DMS 273 treated with DMSO at 0.1 percent for 48 hours (cell line): ENCODE data around the gene IFT57.

ENCODE experiments used
- DNase-seq: peaks from one replicate; lab custom pipeline; 2025; lab: John Stamatoyannopoulos, UW

Gene IFT57

DNA sequence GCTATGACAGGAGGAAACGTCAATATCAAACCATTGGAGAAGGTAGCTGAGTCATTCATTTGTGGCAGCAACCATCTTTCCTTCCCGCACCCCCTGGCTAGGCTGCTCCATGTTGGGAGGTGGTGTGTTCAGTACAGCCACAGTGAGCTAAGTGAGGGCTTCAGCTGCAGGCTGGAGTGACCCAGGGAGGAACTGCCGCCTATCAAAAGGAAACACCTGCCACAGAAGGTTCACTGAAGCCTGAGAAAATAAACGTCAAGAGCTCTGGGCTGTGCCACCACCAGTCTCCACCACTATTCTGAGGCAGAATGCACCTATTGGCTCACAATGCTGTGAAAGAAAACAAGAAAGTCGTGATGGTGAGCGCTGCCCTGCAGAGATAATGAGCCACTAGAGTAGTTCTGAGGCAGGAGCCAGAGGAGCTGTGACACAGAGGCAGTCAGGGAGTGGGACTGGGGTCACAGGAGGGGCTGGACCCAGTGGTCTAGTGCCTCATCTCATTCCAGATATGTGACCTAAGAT, 96.6 kb downstream of the IFT57 start:
- no peak for DNase-seq

DNA sequence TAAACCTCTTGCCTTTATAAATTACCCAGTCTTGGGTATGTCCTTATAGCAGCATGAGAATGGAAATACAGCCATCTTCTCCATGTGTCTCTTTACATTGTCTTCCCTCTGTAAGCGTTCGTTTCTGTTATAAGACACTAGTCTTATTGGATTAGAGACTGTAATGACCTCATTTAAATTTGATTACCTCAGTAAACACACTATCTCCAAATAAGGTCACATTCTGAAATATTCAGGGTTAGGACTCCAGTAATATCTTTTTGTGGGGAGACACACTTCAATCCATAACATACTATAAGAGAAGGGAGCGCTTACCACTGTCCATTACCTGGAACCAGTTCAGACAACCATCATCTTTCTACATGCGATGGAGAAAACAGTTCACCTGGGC, 97.1 kb downstream of the IFT57 start:
- no peak for DNase-seq

DNA sequence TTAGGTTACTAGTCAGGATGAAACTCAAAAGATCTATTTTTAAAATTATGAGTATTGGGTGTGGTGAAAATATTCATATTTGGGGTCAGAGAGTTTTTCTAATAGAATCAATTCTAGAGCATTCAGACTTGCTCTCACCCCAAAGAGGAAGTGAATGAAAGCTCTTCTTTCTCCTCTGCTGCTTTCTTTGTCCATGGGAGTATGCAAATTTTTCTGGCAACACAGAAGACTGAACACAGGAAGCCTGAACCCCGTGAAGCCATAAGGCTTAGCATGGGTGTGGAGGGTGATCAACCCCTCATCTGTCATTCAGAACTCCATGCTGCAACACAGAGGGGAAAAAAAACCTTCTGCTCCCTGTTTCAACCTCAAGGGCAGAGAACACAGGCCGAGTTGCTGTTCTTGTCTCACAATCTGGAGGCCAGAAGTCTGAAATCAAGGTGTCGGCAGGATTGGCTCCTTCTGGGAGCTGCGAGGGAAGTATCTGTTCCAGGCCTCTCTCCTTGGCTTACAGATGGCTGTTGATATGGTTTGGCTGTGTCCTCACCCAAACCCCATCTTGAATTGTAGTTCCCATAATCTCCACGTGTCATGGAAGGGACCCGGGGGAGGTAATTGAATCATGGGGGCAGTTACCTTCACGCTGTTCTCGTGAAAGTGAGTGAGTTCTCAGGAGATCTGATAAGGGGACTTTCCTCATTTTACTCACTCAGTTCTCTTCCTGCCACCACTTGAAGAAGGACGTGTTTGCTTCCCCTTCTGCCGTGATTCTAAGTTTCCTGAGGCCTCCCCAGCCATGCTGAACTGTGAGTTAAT, 97.7 kb downstream of the IFT57 start:
- no peak for DNase-seq

DNA sequence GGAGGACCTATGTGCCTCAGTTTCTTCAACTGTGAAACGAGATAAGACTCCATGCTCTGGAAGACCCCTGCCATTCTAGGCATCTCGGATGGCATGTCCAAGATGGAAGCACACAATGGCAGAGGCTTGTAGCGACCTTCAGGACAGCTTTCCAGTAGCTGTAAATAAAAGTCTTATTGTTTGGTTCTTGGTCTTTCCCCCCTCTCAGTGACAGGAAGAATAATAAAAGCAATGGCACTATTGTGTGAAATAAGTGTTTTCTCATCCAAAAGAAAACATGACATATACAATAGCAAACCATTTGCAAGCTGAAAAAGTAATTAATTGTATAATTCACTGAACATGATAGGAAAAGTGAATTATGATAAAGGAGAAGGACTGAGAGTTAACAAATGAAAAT, 98.9 kb downstream of the IFT57 start:
- DNase-seq, result no peak

DNA sequence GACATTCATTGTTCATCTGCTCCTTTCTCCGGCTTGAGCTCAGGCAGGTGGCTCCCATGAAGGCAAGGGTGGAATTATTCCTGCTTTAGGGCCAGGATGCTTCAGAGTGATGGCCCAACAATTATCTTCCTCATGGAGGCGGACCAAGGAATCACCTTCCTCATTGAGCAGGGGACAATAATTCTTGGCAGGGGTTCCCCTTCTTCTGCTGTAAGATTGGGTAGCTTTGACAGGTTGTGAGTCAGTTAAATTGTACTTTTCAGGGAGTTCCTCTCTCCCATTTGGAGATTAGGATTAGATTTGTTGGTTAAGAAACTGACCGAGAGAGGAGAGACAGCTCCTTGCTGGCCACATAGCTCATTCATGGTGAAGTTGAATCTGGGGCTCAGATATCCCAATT, 99.9 kb downstream of the IFT57 start:
- no peak for DNase-seq

DNA sequence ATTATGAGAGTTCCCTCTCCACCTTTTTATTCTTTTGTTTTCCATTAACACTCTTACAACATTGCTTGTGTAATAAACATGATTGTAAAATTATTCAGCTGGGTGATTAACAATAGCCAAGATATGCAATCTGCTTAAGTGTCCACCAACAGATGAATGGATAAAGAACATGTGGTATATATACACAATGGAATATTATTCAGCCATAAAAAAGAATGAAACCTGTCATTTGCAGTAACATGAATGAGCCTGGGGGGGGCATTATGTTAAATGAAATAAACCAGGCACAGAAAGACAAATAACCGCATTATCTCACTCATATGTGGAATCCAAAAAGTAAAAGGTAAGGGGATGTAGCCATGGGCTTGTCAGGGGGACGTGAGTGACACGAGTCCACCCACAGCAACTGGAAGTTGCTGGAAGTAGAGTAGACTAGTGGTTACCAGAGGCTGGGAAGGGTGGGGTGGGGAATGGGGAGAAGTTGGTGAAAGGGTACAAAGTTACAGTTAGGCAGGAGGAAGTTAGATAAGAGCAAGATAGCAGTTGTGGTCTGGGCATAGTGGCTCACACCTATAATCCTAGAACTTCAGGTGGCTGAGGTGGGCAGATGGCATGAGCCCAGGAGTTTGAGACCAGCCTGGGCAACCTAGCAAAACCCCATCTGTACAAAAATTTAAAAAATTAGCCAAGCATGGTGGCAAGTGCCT, 102.7 kb downstream of the IFT57 start:
- DNase-seq, result no peak

DNA sequence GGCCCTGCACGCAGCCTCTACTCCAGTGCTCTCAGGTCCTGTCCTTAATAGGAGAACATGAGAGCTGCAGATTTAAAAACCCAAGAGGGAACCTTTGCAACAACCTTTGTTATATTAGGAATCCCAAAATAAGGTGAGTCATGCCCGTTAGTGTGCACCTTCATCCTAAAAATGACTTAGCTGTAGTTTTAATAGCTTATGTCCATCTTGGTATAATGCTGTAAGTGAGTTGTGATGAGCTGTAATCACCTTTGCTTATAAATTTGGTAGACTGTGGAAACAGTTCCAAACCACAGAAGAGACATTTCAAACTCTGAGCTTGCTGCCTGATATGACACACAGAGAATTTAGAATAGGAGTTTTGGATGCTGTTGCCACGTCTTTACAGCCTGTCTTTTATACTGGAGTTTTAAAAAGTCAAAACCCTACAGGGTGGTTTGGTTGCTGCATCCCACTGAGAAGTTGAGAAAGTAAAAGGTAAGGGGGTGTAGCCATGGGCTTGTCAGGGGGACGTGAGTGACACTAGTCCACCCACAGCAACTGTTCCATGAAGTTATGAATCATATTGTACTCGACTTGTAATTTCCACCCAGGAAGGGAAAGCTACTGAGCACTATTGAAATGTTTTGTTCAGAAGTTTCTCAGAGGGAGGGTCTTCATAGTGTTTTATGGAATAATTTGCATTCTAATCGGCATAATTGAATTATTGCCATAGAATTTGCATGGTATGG, 104.0 kb downstream of the IFT57 start:
- no peak for DNase-seq

DNA sequence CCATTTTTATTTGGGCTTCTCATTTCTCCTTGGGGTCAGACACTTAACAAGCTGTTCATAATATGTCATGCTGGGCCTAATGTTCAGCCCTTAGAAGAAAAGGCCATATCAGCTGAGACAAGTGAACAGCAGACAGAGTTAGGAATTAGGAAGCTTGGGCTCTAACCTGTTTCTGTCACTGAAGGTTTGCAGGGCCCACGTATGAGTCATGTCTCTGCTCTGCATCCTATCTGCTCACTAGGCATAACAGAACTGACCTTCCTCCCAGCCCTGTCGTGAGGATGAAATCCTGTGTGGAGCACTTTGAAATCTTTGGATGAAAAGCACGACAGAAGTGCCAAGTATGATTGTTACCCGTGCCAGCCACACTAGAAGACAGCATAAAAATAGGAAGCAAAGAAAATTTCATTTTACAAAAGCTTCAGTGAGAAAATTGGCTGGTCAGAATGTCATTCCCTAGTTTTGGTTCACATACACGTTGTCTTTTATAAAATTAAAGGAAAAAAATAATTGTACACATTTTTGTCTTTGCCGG, 104.9 kb downstream of the IFT57 start:
- DNase-seq, result no peak

DNA sequence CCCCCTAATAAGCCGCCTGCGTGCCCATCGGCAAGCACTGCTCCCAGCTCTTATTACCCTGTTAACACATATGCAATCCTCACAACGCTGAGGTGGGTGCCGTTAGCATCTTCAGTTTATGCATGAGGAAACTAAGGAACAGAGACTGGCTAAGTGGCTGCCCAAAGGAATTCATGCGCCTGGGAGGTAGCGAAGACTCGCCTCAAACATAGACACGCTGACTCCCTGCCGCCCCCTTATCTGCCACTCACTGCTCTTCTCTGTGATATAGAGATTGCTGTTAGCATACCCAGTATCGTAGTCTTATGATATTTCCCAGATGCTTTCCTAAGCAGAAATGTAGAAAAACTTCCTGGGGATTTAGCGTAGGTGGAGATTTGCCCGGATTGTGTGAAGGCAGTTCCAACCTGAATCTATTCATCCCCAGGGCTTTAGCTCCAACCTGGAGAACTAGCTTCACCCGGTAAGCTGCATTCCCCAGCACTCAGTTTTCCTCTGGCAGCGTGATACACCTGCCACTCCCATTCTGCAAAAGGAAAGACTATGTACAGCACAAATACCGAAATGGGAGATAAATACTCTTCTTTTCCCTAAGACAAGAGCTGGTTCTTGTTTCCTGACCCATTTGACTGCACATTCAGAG, 107.7 kb downstream of the IFT57 start:
- no peak for DNase-seq

DNA sequence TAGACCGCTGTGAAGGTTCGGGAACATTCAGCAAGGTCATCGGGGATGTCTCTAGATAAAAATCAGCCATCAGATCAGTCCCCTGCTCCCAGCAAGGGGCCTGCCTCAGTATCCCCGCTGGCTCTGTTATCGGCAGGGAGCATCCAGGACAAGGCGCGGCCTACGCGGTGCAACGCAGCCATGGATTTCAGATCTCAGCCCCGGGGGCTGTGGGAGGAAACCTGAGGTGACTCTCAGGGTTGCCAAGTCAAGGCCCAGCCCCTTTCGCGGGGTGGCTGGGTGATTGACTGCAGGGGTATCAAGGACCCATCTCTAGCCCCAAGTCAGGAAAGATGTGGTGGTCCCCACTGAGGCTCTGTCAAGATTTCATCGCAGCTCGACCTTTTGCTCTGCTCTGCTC, 108.2 kb downstream of the IFT57 start:
- DNase-seq, result no peak

DNA sequence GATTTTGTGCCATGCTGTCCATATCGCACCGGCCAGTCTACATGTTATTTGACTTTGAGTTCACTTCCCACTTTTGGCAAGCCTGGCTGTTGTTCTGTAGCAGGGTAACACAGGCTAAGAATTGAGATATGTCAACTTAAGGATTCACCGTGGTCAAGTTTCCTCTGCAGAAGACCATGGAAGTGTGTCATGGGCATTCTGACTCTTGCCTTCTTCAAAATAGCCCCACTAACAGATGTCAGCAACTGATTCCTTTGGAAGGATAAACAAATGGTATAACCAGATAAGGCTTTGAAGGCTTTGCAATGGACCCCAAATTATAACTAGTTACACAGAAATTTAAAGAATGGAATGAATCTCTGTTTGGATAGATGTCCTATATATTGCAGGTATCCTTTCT, 111.3 kb downstream of the IFT57 start:
- DNase-seq, result no peak
